ENCODE measurements around the gene COMMD8. TPM values are rescaled to one million over a fixed set of nuclear protein-coding genes. Genes with fewer than 3 reads are reported as not detected.
A peak's percentile ranks its signal among the peaks of the same experiment; 100 is the strongest.
"Not testable (repeated sequence)": the region's sequence is repeated elsewhere in the genome, so short reads cannot be mapped to it uniquely, and the experiment has no call there.

COMMD8 gene
- total and polyA plus RNA-seq, 4 donors: 10.0 to 29.8 (median 15.7) TPM

DNA sequence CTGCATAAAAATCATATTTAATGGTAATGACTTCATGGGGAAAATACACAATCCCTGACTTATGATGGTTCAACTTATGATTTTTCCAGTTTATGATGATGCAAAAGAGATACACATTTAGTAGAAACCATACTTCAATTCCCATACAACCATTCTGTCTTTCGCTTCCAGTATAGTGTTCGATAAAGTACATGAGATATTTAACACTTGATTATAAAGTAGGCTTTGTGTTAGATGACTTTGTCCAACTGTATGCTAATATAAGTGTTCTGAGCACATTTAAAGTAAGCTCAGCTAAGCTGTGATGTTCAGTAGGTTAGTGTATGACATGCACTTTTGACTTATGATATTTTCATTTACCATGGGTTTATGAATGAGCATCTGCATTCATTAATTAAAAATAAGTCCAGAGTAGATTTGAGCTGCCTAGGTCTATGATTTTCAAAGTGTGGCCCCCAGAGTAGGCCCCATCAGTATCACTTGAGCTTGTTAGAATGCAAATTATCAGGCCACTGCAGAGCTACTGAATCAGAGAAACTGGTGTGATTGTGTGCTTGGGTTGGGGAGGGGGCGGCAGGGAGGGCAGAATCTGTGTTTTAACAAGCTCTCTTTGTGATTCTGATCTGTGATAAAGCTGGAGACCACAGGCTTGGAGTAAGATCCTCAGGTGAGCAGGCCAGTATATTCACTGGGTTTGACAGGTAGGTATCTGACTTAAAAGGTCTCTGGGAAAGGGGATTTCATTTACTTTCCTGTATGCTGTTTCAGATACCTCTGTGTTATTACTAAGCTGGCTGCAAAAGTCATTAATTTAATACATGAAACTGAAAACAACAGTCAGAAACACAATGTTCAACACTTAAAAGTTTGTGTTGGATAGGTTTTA, 30.0 kb upstream of the COMMD8 start:
- intact Hi-C loops (cut with DNase I): loop anchor here in 1 of 2 donors (5.0 kb wide), 1 partner anchor 69 kb away; no protein-coding TSS in a partner anchor
- Histone ChIP-seq H3K4me1 (ENCODE audit: control insufficient read depth in 1 of 2, insufficient read depth in 2 of 2, low read length in 2 of 2) (peaks cover 5 to 6% of the 10 kb centered on the region in 2 donors), H3K9me3 (ENCODE audit: control insufficient read depth, low read length) (no peaks in the 10 kb centered on the region), H3K36me3 (ENCODE audit: control insufficient read depth in 1 of 2, insufficient read depth in 2 of 2, low read length in 1 of 2) (no peaks in the 10 kb centered on the region), H3K27me3 (ENCODE audit: control insufficient read depth in 1 of 2, insufficient read depth in 2 of 2, low read length in 1 of 2) (no peaks in the 10 kb centered on the region), H3K27ac (ENCODE audit: low read depth in 1 of 2, low read length in 2 of 2) (peak overlapping the region; percentile 15 to 56), H3K4me3 (ENCODE audit: low read length in 2 of 2) (no peak overlapping the region)
- no peak for ATAC-seq (ENCODE audit: low FRiP score)
- 65 to 67% methylated on average over 3 of the region's 3 CpGs for WGBS, 2 donors
- no peak for DNase-seq

DNA sequence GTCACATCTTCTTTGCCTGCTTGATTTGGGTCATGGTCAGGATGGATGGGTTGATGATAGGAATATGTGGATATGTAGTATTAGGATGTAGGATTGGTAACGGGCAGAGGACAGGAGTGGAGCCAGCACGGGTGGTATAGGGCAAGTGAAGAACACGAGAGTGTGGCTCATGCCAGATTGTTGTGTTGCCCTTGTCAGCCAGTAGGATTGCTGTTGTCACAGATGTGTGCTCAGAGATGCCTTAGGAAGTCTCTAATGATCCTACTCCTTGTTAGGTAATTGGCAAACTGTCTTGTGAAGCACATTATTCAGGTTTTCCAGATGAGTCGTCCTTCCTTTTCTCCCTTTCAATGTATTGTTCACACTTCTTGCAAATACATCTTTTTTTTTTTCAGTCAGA, 27.0 kb upstream of the COMMD8 start:
- Histone ChIP-seq H3K4me1 (ENCODE audit: control insufficient read depth in 1 of 2, insufficient read depth in 2 of 2, low read length in 2 of 2) (peaks cover 0 to 5% of the 10 kb centered on the region in 2 donors), H3K27me3 (ENCODE audit: control insufficient read depth in 1 of 2, insufficient read depth in 2 of 2, low read length in 1 of 2) (no peaks in the 10 kb centered on the region), H3K27ac (ENCODE audit: low read depth in 1 of 2, low read length in 2 of 2) (no peak overlapping the region), H3K36me3 (ENCODE audit: control insufficient read depth in 1 of 2, insufficient read depth in 2 of 2, low read length in 1 of 2) (no peaks in the 10 kb centered on the region), H3K9me3 (ENCODE audit: control insufficient read depth, low read length) (no peaks in the 10 kb centered on the region), H3K4me3 (ENCODE audit: low read length in 2 of 2) (no peak overlapping the region)
- WGBS, 2 donors: 72% methylated on average over 4 of the region's 4 CpGs
- no peak for DNase-seq
- intact Hi-C loops (cut with DNase I): loop anchor here in 1 of 2 donors (5.0 kb wide), 1 partner anchor 72 kb away; no protein-coding TSS in a partner anchor
- ATAC-seq (ENCODE audit: low FRiP score): peak; percentile 26

DNA sequence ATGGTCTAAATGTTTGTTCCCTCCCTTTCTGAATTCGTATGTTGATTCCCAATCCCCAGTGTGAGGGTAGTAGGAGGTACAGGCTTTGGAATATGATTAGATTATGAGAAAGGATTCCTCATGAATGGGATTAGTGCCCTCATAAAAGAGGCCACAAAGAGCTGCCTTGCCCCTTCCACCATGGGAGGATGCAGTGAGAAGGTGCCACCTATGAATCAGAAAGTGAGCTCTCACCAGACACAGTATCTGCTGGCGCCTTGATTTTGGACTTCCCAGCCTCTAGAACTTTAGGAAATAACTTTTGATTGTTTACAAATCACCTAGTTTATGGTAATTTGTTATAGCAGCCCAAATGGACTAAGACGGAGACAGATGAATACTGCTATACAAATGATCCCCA, 25.2 kb upstream of the COMMD8 start:
- 50 to 51% methylated on average over 3 of the region's 3 CpGs for WGBS, 2 donors
- Histone ChIP-seq H3K36me3 (ENCODE audit: control insufficient read depth in 1 of 2, insufficient read depth in 2 of 2, low read length in 1 of 2) (no peaks in the 10 kb centered on the region), H3K27ac (ENCODE audit: low read depth in 1 of 2, low read length in 2 of 2) (no peak overlapping the region), H3K9me3 (ENCODE audit: control insufficient read depth, low read length) (no peaks in the 10 kb centered on the region), H3K4me1 (ENCODE audit: control insufficient read depth in 1 of 2, insufficient read depth in 2 of 2, low read length in 2 of 2) (peaks cover 0 to 5% of the 10 kb centered on the region in 2 donors), H3K4me3 (ENCODE audit: low read length in 2 of 2) (no peak overlapping the region), H3K27me3 (ENCODE audit: control insufficient read depth in 1 of 2, insufficient read depth in 2 of 2, low read length in 1 of 2) (no peaks in the 10 kb centered on the region)
- DNase-seq (no peak), ATAC-seq (ENCODE audit: low FRiP score) (no peak)
- intact Hi-C loops (cut with DNase I): loop anchor here (5.0 kb wide), 2 partner anchors 39 to 74 kb away; no protein-coding TSS in a partner anchor

DNA sequence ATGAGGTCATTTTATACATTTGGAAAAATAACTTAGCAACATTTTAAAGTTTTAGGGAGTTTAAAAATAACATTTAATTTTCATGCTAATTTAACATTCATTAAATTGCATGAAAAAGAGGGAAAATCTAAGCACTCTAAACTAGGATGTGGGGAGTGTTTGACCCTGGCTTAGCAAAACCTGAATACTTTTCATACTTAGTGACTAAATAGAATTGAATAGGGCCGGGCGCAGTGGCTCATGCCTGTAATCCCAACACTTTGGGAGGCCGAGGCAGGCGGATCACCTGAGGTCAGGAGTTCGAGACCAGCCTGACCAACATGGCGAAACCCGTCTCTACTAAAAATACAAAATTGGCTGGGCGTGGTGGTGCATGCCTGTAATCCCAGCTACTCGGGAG, 23.2 kb upstream of the COMMD8 start:
- peak overlapping the region; percentile 99 to 100 for H3K4me3 ChIP-seq (ENCODE audit: low read length in 2 of 2)
- DNase-seq; H3K27me3 ChIP-seq (ENCODE audit: control insufficient read depth in 1 of 2, insufficient read depth in 2 of 2, low read length in 1 of 2); ATAC-seq (ENCODE audit: low FRiP score); H3K36me3 ChIP-seq (ENCODE audit: control insufficient read depth in 1 of 2, insufficient read depth in 2 of 2, low read length in 1 of 2); H3K4me1 ChIP-seq (ENCODE audit: control insufficient read depth in 1 of 2, insufficient read depth in 2 of 2, low read length in 2 of 2); H3K27ac ChIP-seq (ENCODE audit: low read depth in 1 of 2, low read length in 2 of 2); H3K9me3 ChIP-seq (ENCODE audit: control insufficient read depth, low read length): not testable (repeated sequence)
- intact Hi-C loops (cut with DNase I): loop anchor here (5.0 kb wide), 2 partner anchors 41 to 76 kb away; no protein-coding TSS in a partner anchor
- WGBS, 2 donors: 91 to 93% methylated on average over 9 of the region's 9 CpGs

DNA sequence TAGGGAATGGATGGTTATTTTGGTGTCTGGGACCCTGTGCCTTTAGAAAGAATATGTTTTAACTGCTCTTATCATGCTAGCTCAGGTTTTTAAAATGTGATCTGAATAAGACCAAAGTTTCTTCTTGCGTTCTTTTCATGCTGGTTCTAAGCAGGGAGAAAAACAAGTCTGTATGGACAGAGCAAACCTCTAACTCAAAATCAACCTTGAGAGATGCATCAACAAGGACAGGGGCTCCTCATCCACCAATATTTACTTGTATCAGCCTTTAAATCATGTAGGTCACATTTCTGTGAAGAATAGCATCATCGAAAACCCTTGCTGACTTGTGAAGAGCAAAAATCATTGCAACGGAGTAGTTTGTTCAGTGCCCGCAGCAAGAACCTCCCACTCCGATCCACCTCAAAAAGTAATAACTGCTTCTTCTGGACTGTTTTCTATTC, 22.8 kb upstream of the COMMD8 start:
- ATAC-seq (ENCODE audit: low FRiP score): no peak

DNA sequence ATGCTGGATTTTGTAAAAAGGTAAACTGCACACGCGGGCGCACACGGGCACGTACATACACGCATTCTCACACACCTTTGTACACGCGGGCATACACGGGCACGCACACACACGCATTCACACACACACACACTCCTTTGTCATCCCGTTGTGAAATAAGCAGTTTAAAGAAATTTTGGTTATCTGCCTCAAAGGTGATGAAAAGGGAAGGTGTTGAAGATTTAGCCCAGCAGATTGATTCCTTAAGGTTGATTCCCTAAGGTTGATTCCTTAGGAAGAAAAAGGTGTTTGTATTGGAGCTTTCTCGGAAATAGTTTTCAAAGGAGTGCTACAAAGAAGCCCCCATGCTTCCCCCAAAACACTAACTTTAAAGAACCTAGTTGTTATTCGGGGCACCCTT, 22.3 kb upstream of the COMMD8 start:
- H3K27ac ChIP-seq (ENCODE audit: low read depth in 1 of 2, low read length in 2 of 2): peak overlapping the region; percentile 75 to 82
- ATAC-seq (ENCODE audit: low FRiP score): no peak
- DNase-seq: no peak
- H3K36me3 ChIP-seq (ENCODE audit: control insufficient read depth in 1 of 2, insufficient read depth in 2 of 2, low read length in 1 of 2): no peaks in the 10 kb centered on the region
- H3K4me3 ChIP-seq (ENCODE audit: low read length in 2 of 2): peak overlapping the region; percentile 99 to 100
- H3K9me3 ChIP-seq (ENCODE audit: control insufficient read depth, low read length): no peaks in the 10 kb centered on the region
- H3K4me1 ChIP-seq (ENCODE audit: control insufficient read depth in 1 of 2, insufficient read depth in 2 of 2, low read length in 2 of 2): peaks cover 0 to 3% of the 10 kb centered on the region in 2 donors
- H3K27me3 ChIP-seq (ENCODE audit: control insufficient read depth in 1 of 2, insufficient read depth in 2 of 2, low read length in 1 of 2): no peaks in the 10 kb centered on the region
- intact Hi-C loops (cut with DNase I): loop anchor here (5.0 kb wide), 2 partner anchors 42 to 77 kb away; no protein-coding TSS in a partner anchor
- 0 to 1% methylated on average over 14 of the region's 14 CpGs for WGBS, 2 donors

More for the DNA sequence above, 22.8 kb upstream of the COMMD8 start:
- Histone ChIP-seq H3K4me3 (ENCODE audit: low read length in 2 of 2) (peak overlapping the region; percentile 99 to 100), H3K27me3 (ENCODE audit: control insufficient read depth in 1 of 2, insufficient read depth in 2 of 2, low read length in 1 of 2) (no peaks in the 10 kb centered on the region), H3K9me3 (ENCODE audit: control insufficient read depth, low read length) (no peaks in the 10 kb centered on the region), H3K4me1 (ENCODE audit: control insufficient read depth in 1 of 2, insufficient read depth in 2 of 2, low read length in 2 of 2) (peaks cover 0 to 3% of the 10 kb centered on the region in 2 donors), H3K27ac (ENCODE audit: low read depth in 1 of 2, low read length in 2 of 2) (peak overlapping the region; percentile 75 to 82), H3K36me3 (ENCODE audit: control insufficient read depth in 1 of 2, insufficient read depth in 2 of 2, low read length in 1 of 2) (no peaks in the 10 kb centered on the region)
- 1 to 5% methylated on average over 5 of the region's 5 CpGs for WGBS, 2 donors
- intact Hi-C loops (cut with DNase I): loop anchor here (5.0 kb wide), 2 partner anchors 41 to 76 kb away; no protein-coding TSS in a partner anchor
- no peak for DNase-seq

DNA sequence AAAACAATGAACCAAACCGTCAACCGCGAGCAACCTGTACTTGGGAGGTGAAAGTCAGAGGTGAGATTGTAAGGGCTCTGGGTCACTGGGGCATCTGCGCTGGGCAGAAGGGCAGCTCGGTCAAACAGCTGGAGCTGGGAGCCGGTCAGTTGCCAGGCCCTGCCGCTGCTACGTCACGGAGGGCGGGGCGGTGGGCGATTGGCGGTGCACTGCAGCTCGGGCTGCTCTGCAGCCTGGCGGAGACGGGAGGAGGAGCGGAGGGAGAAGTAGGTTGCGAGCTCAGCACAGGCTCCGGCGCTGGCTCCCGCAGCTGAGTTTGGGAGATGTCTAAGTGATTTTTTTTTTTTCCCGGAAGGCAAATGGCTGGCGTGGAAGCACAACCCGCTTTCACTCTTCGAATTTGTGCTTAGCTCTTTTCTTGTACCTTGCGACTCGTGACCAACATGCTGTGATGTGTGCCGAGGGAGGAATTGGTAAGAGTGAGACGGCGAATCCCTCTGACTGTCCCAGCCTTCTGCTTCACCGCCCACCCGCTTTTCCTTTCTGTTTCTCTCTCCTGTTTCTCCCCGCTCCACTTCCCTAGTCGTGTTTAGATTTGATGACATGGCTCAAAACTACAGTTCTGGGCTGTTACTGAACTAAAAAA, 21.7 kb upstream of the COMMD8 start, which contains the start of gene ATP10D:
Gene ATP10D (plus strand): TSS at position 229 of the 646 bp plus-strand sequence. CDS start 27,266 bp downstream, outside the sequence.
- WGBS, 2 donors: 0% methylated on average over 34 of the region's 34 CpGs
- peak within 1 kb of the TSS; percentile 99 to 100 for H3K4me3 ChIP-seq (ENCODE audit: low read length in 2 of 2)
- no peaks in the 10 kb centered on the region for H3K36me3 ChIP-seq (ENCODE audit: control insufficient read depth in 1 of 2, insufficient read depth in 2 of 2, low read length in 1 of 2)
- no peaks in the 10 kb centered on the region for H3K27me3 ChIP-seq (ENCODE audit: control insufficient read depth in 1 of 2, insufficient read depth in 2 of 2, low read length in 1 of 2)
- peak; percentile 100 for ATAC-seq (ENCODE audit: low FRiP score)
- peaks cover 0 to 3% of the 10 kb centered on the region in 2 donors for H3K4me1 ChIP-seq (ENCODE audit: control insufficient read depth in 1 of 2, insufficient read depth in 2 of 2, low read length in 2 of 2)
- peak within 1 kb of the TSS; percentile 82 to 93 for H3K27ac ChIP-seq (ENCODE audit: low read depth in 1 of 2, low read length in 2 of 2)
- H3K9me3 ChIP-seq (ENCODE audit: control insufficient read depth, low read length): no peaks in the 10 kb centered on the region
- DNase-seq: peak; percentile 98 to 99
- intact Hi-C loops (cut with DNase I): loop anchor here (5.0 kb wide), 2 partner anchors 42 to 77 kb away; no protein-coding TSS in a partner anchor

DNA sequence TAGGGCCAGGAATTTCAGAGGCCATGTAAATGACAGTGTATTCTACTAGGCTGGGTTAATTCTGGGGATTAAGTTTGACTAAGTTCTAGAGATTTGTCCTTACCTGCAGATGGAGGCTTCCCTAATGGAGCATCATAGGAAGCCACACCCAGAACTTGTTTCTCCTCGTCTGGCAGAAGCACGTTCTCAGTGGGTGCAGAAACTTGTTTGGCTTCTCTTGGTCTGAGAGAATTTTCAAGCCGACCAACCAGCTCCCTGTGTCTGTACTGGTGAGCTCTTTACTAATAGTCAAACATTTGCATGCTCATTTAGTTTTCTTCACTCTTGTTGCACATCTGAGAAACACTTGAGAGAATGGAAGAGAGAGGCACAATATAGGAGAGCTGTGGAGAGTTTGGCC, 20.7 kb upstream of the COMMD8 start:
- H3K9me3 ChIP-seq (ENCODE audit: control insufficient read depth, low read length): no peaks in the 10 kb centered on the region
- WGBS, 2 donors: 55 to 62% methylated on average over 3 of the region's 3 CpGs
- peak overlapping the region in 1 of 2 donors; percentile 16 for H3K27ac ChIP-seq (ENCODE audit: low read depth in 1 of 2, low read length in 2 of 2)
- no peak for DNase-seq
- intact Hi-C loops (cut with DNase I): no loop called here
- no peaks in the 10 kb centered on the region for H3K27me3 ChIP-seq (ENCODE audit: control insufficient read depth in 1 of 2, insufficient read depth in 2 of 2, low read length in 1 of 2)
- no peak overlapping the region for H3K4me3 ChIP-seq (ENCODE audit: low read length in 2 of 2)
- no peak for ATAC-seq (ENCODE audit: low FRiP score)
- H3K36me3 ChIP-seq (ENCODE audit: control insufficient read depth in 1 of 2, insufficient read depth in 2 of 2, low read length in 1 of 2): no peaks in the 10 kb centered on the region
- H3K4me1 ChIP-seq (ENCODE audit: control insufficient read depth in 1 of 2, insufficient read depth in 2 of 2, low read length in 2 of 2): peaks cover 0 to 3% of the 10 kb centered on the region in 2 donors
